KOPT-K1 (cell line): ENCODE results near the gene IQSEC1.

Experiments used
- H3K27ac ChIP-seq: fragments of 200-600 bp; sonication (generic); 2 replicates; pipeline ENCODE4 v1.5.1; 2016; ENCODE audit warnings: antibody characterized with exemption, mild to moderate bottlenecking, low read depth, low read length; ENCODE audit not compliant: poor library complexity, severe bottlenecking
- H3K36me3 ChIP-seq: fragments of 200-600 bp; sonication (generic); 2 replicates; pipeline ENCODE4 v1.5.1; 2017; ENCODE audit warnings: antibody characterized with exemption, mild to moderate bottlenecking, low read length, moderate library complexity; ENCODE audit not compliant: insufficient read depth
- H3K9me3 ChIP-seq: fragments of 200-600 bp; sonication (generic); 2 replicates; pipeline ENCODE4 v1.5.1; 2017; ENCODE audit warnings: antibody characterized with exemption, low read length, mild to moderate bottlenecking; ENCODE audit not compliant: insufficient read depth, poor library complexity, severe bottlenecking

The IQSEC1 gene

GRCh38 chr3:12922306-12922705 is 150.9 kb downstream of the IQSEC1 start:
- Histone ChIP-seq H3K9me3 (no peaks in the 10 kb centered on the region), H3K36me3 (peaks cover 97% of the 10 kb centered on the region), H3K27ac (no peak overlapping the region)

DNA sequence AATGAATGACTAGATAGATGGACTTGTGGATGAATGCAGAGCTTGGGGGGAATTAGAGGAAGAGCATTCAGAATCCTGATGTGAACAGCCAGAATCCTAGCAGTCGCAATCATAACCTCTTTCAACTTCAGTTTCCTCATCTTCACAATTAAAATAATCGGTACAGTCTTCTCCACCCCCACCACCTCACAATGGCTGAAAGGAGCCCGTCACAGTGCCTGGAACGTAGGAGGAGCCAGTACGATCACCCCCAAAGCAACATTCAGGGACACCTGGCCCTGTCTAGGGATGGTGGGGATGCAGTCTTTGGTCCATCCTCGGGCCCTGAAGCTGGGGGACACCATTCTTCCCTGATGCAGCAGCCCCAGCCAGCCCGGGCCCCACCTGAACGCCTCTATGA is 151.5 kb downstream of the IQSEC1 start:
- H3K36me3 ChIP-seq: peaks cover 98% of the 10 kb centered on the region

DNA sequence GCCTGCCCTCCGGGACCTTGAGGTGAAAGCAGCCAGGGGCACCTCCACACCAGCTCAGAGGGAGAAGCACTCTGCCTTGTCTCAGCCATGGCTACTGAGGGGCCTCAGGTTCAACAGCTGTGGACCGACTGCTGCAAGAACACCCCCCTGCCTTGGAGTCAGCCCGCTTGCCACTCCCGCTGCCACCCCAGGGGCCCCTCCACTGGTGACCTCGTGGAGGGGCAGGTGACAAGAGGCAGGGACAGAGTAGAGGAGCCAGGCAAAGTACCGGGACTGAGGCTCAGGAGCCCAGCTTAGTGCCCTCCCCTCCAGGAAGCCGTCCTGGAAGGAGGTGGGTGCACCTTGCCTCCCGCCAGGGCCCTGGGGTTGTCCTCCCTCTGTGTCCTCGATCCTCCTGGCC is 152.3 kb downstream of the IQSEC1 start:
- H3K36me3 ChIP-seq: peaks cover 91% of the 10 kb centered on the region
- no peaks in the 10 kb centered on the region for H3K9me3 ChIP-seq
- no peak overlapping the region for H3K27ac ChIP-seq

More for the DNA sequence above, 151.5 kb downstream of the IQSEC1 start:
- H3K27ac ChIP-seq: no peak overlapping the region
- H3K9me3 ChIP-seq: no peaks in the 10 kb centered on the region

DNA sequence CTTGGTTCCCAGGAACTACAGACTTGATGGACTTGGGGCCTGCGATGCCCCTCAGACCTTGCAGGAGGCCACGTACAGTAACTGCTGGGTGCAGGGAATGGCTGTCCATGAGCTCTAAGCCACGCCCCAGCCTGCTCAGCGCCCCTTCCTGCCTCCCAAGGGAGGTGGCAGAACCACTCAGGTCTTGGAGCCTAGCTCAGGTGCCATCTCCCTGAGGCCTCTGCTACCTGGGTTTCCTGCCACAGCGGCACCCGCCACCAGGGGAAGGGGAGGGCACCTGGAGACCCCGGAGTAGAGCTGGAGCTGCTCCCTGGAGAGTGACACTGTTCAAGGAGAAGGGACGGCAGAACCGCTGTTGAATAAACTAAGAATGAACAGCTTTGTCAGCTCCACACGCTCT is 154.0 kb downstream of the IQSEC1 start:
- Histone ChIP-seq H3K36me3 (peaks cover 88% of the 10 kb centered on the region), H3K27ac (no peak overlapping the region), H3K9me3 (no peaks in the 10 kb centered on the region)

DNA sequence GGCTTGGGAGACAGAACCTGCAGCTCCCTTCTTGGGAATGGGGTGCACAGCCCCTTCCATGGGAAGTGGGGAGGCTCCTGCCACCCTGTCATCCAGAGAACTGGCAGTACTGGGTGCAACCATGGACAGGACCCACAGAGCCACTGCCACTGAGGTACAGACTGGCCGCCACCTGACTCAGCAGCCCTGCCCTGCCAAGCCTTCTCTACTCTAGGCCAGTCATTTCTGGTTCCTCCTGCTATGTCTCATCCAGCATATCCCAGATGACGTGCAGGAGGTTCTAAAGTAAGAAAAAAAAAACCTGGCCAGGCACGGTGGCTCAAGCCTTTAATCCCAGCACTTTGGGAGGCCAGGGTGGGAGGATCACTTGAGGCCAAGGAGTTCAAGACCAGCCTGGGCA is 155.0 kb downstream of the IQSEC1 start:
- no peaks in the 10 kb centered on the region for H3K9me3 ChIP-seq
- H3K27ac ChIP-seq: no peak overlapping the region
- peaks cover 88% of the 10 kb centered on the region for H3K36me3 ChIP-seq

GRCh38 chr3:12916159-12916558 is 157.1 kb downstream of the IQSEC1 start:
- Histone ChIP-seq H3K9me3 (no peaks in the 10 kb centered on the region), H3K36me3 (peaks cover 85% of the 10 kb centered on the region), H3K27ac (no peak overlapping the region)

GRCh38 chr3:12914088-12914487 is 159.1 kb downstream of the IQSEC1 start:
- Histone ChIP-seq H3K9me3 (no peaks in the 10 kb centered on the region), H3K36me3 (peaks cover 85% of the 10 kb centered on the region), H3K27ac (no peak overlapping the region)

- Histone ChIP-seq H3K27ac (no peak overlapping the region), H3K9me3 (no peaks in the 10 kb centered on the region), H3K36me3 (peaks cover 83% of the 10 kb centered on the region)
Observed at GRCh38 chr3:12911881-12912415, 161.3 kb downstream of the IQSEC1 start.

DNA sequence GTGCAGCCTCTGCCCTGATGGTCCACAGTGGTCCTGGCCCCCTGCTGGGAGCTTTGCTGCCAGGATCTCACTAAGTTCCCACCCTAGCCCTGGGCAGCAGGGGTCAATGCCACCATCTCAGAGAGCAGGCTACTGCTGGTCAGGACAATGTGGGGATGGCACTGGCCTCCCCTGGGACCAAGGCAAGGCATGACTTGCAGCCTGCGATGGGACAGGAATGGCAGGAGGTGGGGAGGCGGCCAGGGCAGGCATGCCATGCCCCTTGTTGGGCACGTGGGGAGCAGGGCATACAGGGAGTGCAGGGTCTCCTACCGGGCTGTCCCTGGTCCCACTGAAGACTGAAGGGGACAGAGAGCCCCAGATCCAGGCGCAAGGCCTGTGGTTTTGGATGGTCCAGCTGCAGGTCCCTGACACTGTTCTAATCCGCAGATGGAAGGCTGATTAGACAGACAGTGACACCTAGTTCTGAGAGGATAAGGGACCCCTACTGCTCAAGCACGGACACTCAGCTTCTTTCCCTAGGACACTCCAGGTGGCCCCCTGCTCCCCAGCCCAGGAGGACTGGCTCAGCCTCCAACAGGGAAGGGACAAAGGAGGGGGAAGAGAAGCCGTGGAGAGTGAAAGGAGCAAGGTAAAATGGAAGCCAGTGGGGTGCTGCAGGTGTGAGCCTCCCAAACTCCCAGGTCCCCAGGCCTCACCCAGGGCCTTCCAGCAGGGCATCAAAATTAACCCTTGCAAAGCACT is 162.7 kb downstream of the IQSEC1 start:
- Histone ChIP-seq H3K9me3 (no peaks in the 10 kb centered on the region), H3K27ac (no peak overlapping the region), H3K36me3 (peaks cover 95% of the 10 kb centered on the region)

GRCh38 chr3:12909710-12910109 is 163.5 kb downstream of the IQSEC1 start:
- peaks cover 95% of the 10 kb centered on the region for H3K36me3 ChIP-seq
- no peaks in the 10 kb centered on the region for H3K9me3 ChIP-seq
- H3K27ac ChIP-seq: no peak overlapping the region

GRCh38 chr3:12908859-12909258 is 164.4 kb downstream of the IQSEC1 start:
- H3K27ac ChIP-seq: no peak overlapping the region
- H3K9me3 ChIP-seq: no peaks in the 10 kb centered on the region
- peaks cover 95% of the 10 kb centered on the region for H3K36me3 ChIP-seq

GRCh38 chr3:12908136-12908730 is 165.0 kb downstream of the IQSEC1 start:
- peaks cover 90% of the 10 kb centered on the region for H3K36me3 ChIP-seq
- H3K27ac ChIP-seq: no peak overlapping the region
- no peaks in the 10 kb centered on the region for H3K9me3 ChIP-seq

GRCh38 chr3:12907729-12908128 is 165.5 kb downstream of the IQSEC1 start:
- Histone ChIP-seq H3K27ac (no peak overlapping the region), H3K9me3 (no peaks in the 10 kb centered on the region), H3K36me3 (peaks cover 85% of the 10 kb centered on the region)

DNA sequence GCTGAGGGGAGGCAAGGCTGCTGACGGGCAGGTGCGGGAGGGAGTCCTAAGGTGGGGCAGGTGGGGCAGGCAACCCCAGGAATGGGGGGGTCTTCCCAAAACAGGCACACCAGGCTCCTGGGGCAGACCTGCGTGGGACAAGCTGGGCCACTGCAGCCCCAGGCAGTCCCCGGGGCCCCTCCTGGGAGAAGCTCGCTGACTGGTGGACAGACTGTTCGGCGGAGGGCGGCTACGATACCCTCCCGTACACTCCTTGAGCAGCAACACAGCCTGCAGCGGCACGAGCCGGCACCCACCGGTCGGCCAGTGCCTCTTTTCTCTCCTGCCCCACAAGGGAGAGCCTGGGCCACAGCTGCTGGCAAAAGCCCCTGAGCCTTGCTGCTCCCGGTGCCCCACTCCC is 165.9 kb downstream of the IQSEC1 start:
- Histone ChIP-seq H3K9me3 (no peaks in the 10 kb centered on the region), H3K36me3 (peaks cover 85% of the 10 kb centered on the region), H3K27ac (no peak overlapping the region)

DNA sequence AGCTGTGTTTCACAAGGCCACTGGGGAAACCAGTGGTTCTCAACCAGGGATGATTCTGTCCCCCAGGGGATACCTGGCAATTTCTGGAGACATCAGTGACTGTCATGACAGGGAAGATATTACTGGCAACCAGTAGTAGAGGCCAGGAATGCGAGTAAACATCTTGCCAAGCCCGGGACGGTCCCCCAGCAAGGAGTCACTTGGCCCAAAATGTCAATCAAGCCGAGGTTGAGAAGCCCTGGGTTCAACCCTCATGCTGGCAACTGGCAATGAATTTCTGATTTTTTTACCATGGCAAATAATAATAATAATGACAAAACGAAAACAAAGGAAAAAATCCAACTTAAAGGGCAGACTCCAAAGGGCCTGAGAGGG is 166.3 kb downstream of the IQSEC1 start:
- peaks cover 85% of the 10 kb centered on the region for H3K36me3 ChIP-seq

More for the DNA sequence above, 166.3 kb downstream of the IQSEC1 start:
- no peak overlapping the region for H3K27ac ChIP-seq
- no peaks in the 10 kb centered on the region for H3K9me3 ChIP-seq
